Vagina (tissue), 2 donors: Measurements from ENCODE around the gene MRC1. TPM values are rescaled to one million over a fixed set of nuclear protein-coding genes. Genes with fewer than 3 reads are reported as not detected.

Experiments
- DNase-seq, 2 donors: peaks; one replicate each; pipeline ENCODE4 v3.0.0-alpha.2; 2017; ENCODE audit errors: extremely low spot score in 2 of 2
- H3K27ac ChIP-seq: fragments of 200-600 bp; sonication (generic); one replicate; pipeline ENCODE4 v1.5.1; 2019
- H3K27me3 ChIP-seq: fragments of 200-600 bp; sonication (generic); one replicate; pipeline ENCODE4 v1.5.1; 2019
- H3K36me3 ChIP-seq, 2 donors: fragments of 200-600 bp; sonication (generic); one replicate each; pipeline ENCODE4 v1.5.1; 2017 to 2019
- H3K4me1 ChIP-seq: fragments of 200-600 bp; sonication (generic); one replicate; pipeline ENCODE4 v1.5.1; 2019
- H3K4me3 ChIP-seq, 2 donors: fragments of 200-600 bp; sonication (generic); 1 replicate in 1 of 2; 2 replicates in 1 of 2; pipeline ENCODE4 v1.5.1; 2016 to 2019
- H3K9me3 ChIP-seq: fragments of 200-600 bp; sonication (generic); one replicate; pipeline ENCODE4 v1.5.1; 2019
- CTCF ChIP-seq, 3 experiments: fragments of 450-650 bp in 2 of 3; fragments of 200-600 bp in 1 of 3; sonication (generic) in 1 of 3; IDR thresholded peaks; one replicate each; pipeline ENCODE4 v1.5.1; 2017 to 2019; ENCODE audit warnings: antibody characterized with exemption in 3 of 3, mild to moderate bottlenecking in 2 of 3, moderate library complexity in 2 of 3
- POLR2A ChIP-seq, 2 donors: fragments of 450-650 bp; IDR thresholded peaks; one replicate each; pipeline ENCODE4 v1.6.1; 2017; ENCODE audit warnings: antibody characterized with exemption in 2 of 2, mild to moderate bottlenecking in 2 of 2, moderate library complexity in 2 of 2
- POLR2AphosphoS5 ChIP-seq, 2 donors: sonication (generic); formaldehyde crosslinking; IDR thresholded peaks; one replicate each; pipeline ENCODE4 v1.9.0; 2017; ENCODE audit warnings: antibody characterized with exemption in 2 of 2, mild to moderate bottlenecking in 2 of 2, low read depth in 1 of 2; ENCODE audit not compliant: insufficient read depth in 1 of 2
- intact Hi-C: fragments of 100-400 bp; cut with DNase I; formaldehyde crosslinking; loops from one replicate; pipeline ENCODE4 v1.15.1; 2023
- total RNA-seq: library from RNA; depleted of rRNA; stranded (reverse); fragments of >200 nt; gene quantifications from one replicate; pipeline ENCODE4 v1.2.3, GENCODE V29; 2016

Gene MRC1
- total RNA-seq, 1 donor from 2014 or later: 18.9 TPM

DNA sequence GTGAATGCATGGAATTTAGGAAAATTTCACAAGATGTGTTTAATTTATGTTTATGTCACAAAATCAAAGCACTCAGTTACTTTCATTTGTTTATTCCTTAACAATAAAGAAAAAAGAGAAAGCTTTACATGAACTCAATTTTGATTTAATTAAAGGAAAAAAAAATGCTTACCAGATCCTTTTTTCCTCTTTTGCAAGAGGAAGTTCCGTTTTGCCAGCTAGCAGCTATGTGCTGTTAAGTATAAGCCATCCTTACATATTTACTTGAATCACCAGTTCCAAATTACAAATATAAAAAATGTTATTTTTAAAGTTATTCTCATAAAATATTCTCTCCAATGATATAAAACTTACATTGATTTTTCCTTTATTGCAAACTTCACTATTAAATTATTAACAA lies 12.7 kb downstream of the MRC1 start:
- Histone ChIP-seq H3K27me3 (no peaks in the 10 kb centered on the region), H3K36me3 (no peaks in the 10 kb centered on the region), H3K4me3 (no peak overlapping the region), H3K9me3 (no peaks in the 10 kb centered on the region), H3K27ac (no peak overlapping the region), H3K4me1 (no peaks in the 10 kb centered on the region)
- intact Hi-C loops: no loop called here
- no peak for DNase-seq
- TF ChIP-seq CTCF (IDR thresholded peaks at IDR 0.05): no peak
- TF ChIP-seq POLR2A (IDR thresholded peaks at IDR 0.05): no peak
- no peak for TF ChIP-seq POLR2AphosphoS5 (IDR thresholded peaks at IDR 0.05; ENCODE audit: insufficient read depth in 1 of 2, low read depth in 1 of 2)

GRCh38 chr10:17831341-17831740 lies 22.2 kb downstream of the MRC1 start:
- intact Hi-C loops: no loop called here
- Histone ChIP-seq H3K9me3 (no peaks in the 10 kb centered on the region), H3K4me1 (no peaks in the 10 kb centered on the region), H3K27ac (no peak overlapping the region), H3K4me3 (no peak overlapping the region), H3K27me3 (no peaks in the 10 kb centered on the region), H3K36me3 (no peaks in the 10 kb centered on the region)
- TF ChIP-seq CTCF (IDR thresholded peaks at IDR 0.05): no peak
- no peak for TF ChIP-seq POLR2A (IDR thresholded peaks at IDR 0.05)
- no peak for TF ChIP-seq POLR2AphosphoS5 (IDR thresholded peaks at IDR 0.05; ENCODE audit: insufficient read depth in 1 of 2, low read depth in 1 of 2)
- DNase-seq: no peak

DNA sequence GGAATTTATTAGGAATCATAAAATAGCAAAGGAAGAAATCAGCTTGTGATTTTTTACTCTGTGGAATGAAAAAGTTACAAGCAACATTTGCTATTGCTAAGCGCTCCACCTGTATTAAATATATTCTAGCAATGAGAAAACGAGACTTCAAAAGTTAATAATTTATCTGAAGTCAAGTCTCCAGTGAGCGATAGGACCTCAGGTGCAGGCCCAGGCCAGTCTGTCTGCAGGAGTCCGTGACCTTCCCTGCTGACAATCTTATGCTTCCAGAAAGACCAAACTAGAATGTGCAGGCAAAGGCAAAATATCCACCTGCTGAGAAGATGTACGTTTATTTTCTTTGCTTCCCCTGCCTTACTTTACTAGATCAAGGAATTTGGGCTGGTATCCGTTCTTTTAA lies 22.7 kb downstream of the MRC1 start:
- no peak overlapping the region for H3K4me3 ChIP-seq
- no peaks in the 10 kb centered on the region for H3K4me1 ChIP-seq
- no peak for DNase-seq
- H3K36me3 ChIP-seq: no peaks in the 10 kb centered on the region
- no peaks in the 10 kb centered on the region for H3K9me3 ChIP-seq
- intact Hi-C loops: no loop called here
- no peak overlapping the region for H3K27ac ChIP-seq
- TF ChIP-seq POLR2AphosphoS5 (IDR thresholded peaks at IDR 0.05; ENCODE audit: insufficient read depth in 1 of 2, low read depth in 1 of 2) (no peak), POLR2A (IDR thresholded peaks at IDR 0.05) (no peak), CTCF (IDR thresholded peaks at IDR 0.05) (no peak)
- H3K27me3 ChIP-seq: no peaks in the 10 kb centered on the region

DNA sequence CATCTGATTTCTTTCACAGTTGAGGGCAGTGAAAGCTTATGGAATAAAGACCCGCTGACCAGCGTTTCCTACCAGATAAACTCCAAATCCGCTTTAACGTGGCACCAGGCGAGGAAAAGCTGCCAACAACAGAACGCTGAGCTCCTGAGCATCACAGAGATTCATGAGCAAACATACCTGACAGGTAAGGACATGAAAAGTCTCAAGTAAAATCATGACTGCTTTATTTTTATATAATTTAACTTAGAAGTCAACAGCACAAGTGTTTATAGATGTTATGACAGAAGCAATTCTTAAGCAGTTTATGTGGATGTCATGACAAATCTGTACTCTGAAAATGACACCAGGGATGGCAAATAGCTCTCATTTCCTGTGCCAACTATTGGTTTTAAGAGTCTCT lies 24.5 kb downstream of the MRC1 start:
- Histone ChIP-seq H3K4me1 (no peaks in the 10 kb centered on the region), H3K27me3 (no peaks in the 10 kb centered on the region), H3K9me3 (no peaks in the 10 kb centered on the region), H3K4me3 (no peak overlapping the region), H3K27ac (no peak overlapping the region), H3K36me3 (no peaks in the 10 kb centered on the region)
- intact Hi-C loops: no loop called here
- no peak for TF ChIP-seq CTCF (IDR thresholded peaks at IDR 0.05)
- no peak for TF ChIP-seq POLR2AphosphoS5 (IDR thresholded peaks at IDR 0.05; ENCODE audit: insufficient read depth in 1 of 2, low read depth in 1 of 2)
- no peak for TF ChIP-seq POLR2A (IDR thresholded peaks at IDR 0.05)
- DNase-seq: no peak

- Histone ChIP-seq H3K4me1 (no peaks in the 10 kb centered on the region), H3K36me3 (no peaks in the 10 kb centered on the region), H3K9me3 (no peaks in the 10 kb centered on the region), H3K27me3 (no peaks in the 10 kb centered on the region), H3K4me3 (no peak overlapping the region), H3K27ac (no peak overlapping the region)
- TF ChIP-seq POLR2A (IDR thresholded peaks at IDR 0.05): no peak
- no peak for TF ChIP-seq POLR2AphosphoS5 (IDR thresholded peaks at IDR 0.05; ENCODE audit: insufficient read depth in 1 of 2, low read depth in 1 of 2)
- no peak for TF ChIP-seq CTCF (IDR thresholded peaks at IDR 0.05)
- DNase-seq: no peak
- intact Hi-C loops: no loop called here
Measured at GRCh38 chr10:17835688-17836087, 26.5 kb downstream of the MRC1 start.
